OCI-LY7 (cell line): Measurements from ENCODE around the gene TMEM135. TPM values are rescaled to one million over a fixed set of nuclear protein-coding genes. Genes with fewer than 3 reads are reported as not detected.
"Not testable (repeated sequence)": the region's sequence is repeated elsewhere in the genome, so short reads cannot be mapped to it uniquely, and the experiment has no call there.

Source experiments
- BruUV-seq: library from RNA; stranded (reverse); fragments of 400-500 nt; replicated peaks from 2 replicates; lab custom pipeline; 2021; lab: Mats Ljungman, UMichigan
- CTCF ChIA-PET: fragments of 300-600 bp; sonication (Branson Sonifier 250); formaldehyde crosslinking; loops from one replicate; lab custom pipeline; 2022; ENCODE audit warnings: antibody characterized with exemption; ENCODE audit not compliant: unreplicated experiment; lab: Charles Lee
- POLR2A ChIA-PET: fragments of 300-600 bp; sonication (Branson Sonifier 250); formaldehyde crosslinking; loops from one replicate; lab custom pipeline; 2022; ENCODE audit warnings: antibody characterized with exemption; lab: Charles Lee
- DNase-seq: peaks from one replicate; pipeline ENCODE4 v3.0.0-alpha.2; 2015; ENCODE audit warnings: low spot score
- H2AFZ ChIP-seq: fragments of 200-600 bp; sonication (generic), shearing (Covaris generic); 2 replicates; pipeline ENCODE4 v1.6.1; 2014; ENCODE audit warnings: mild to moderate bottlenecking, antibody characterized with exemption, low read length, moderate library complexity
- H3K27ac ChIP-seq: fragments of 200-600 bp; sonication (generic); 2 replicates; pipeline ENCODE4 v1.5.1; 2014; ENCODE audit warnings: mixed run types, low read depth, mild to moderate bottlenecking, moderate library complexity, low read length, inconsistent platforms; ENCODE audit not compliant: poor library complexity, severe bottlenecking
- H3K36me3 ChIP-seq: fragments of 200-600 bp; sonication (generic); 2 replicates; pipeline ENCODE4 v1.6.1; 2014; ENCODE audit warnings: mild to moderate bottlenecking, antibody characterized with exemption, low read length, moderate library complexity, mixed read lengths; ENCODE audit not compliant: insufficient read depth
- H3K4me1 ChIP-seq: fragments of 200-600 bp; sonication (generic); 2 replicates; pipeline ENCODE4 v1.5.1; 2014; ENCODE audit warnings: mild to moderate bottlenecking, low read length; ENCODE audit not compliant: insufficient read depth, poor library complexity, severe bottlenecking
- H3K4me2 ChIP-seq: fragments of 200-600 bp; sonication (generic); 2 replicates; pipeline ENCODE4 v1.6.1; 2014; ENCODE audit warnings: mild to moderate bottlenecking, low read length
- H3K4me3 ChIP-seq: fragments of 200-600 bp; sonication (generic); 2 replicates; pipeline ENCODE4 v1.5.1; 2014; ENCODE audit warnings: mild to moderate bottlenecking, low read depth, low read length; ENCODE audit not compliant: poor library complexity, severe bottlenecking
- H3K79me2 ChIP-seq: fragments of 200-600 bp; sonication (generic); 2 replicates; pipeline ENCODE4 v1.6.1; 2016; ENCODE audit warnings: low read depth, mild to moderate bottlenecking, low read length, moderate library complexity, mixed read lengths; ENCODE audit not compliant: insufficient read depth
- H3K9me2 ChIP-seq: fragments of 200-600 bp; sonication (generic); 2 replicates; pipeline ENCODE4 v1.6.1; 2016; ENCODE audit warnings: mild to moderate bottlenecking, low read length, mixed read lengths; ENCODE audit not compliant: insufficient read depth
- H3K9me3 ChIP-seq: fragments of 200-600 bp; sonication (generic); 2 replicates; pipeline ENCODE4 v1.6.1; 2014; ENCODE audit warnings: mild to moderate bottlenecking, mixed run types, low read length, mixed read lengths
- H4K20me1 ChIP-seq: fragments of 200-600 bp; sonication (generic); 2 replicates; pipeline ENCODE4 v1.6.1; 2014; ENCODE audit warnings: mild to moderate bottlenecking, antibody characterized with exemption, low read length, moderate library complexity, mixed read lengths; ENCODE audit not compliant: insufficient read depth
- EZH2phosphoT487 ChIP-seq: fragments of 200-600 bp; sonication (generic); IDR thresholded peaks from 2 replicates; pipeline ENCODE4 v1.6.1; 2018; ENCODE audit warnings: low read depth, borderline replicate concordance, mild to moderate bottlenecking, mixed run types, antibody characterized with exemption, low read length, moderate library complexity, mixed read lengths
- intact Hi-C: fragments of 100-400 bp; cut with micrococcal nuclease; formaldehyde crosslinking; loops from one replicate; pipeline ENCODE4 v1.10.0; 2022; ENCODE audit not compliant: unreplicated experiment
- total RNA-seq, 2 experiments: library from RNA; depleted of rRNA in 1 of 2; stranded (reverse); fragments of >200 nt in 1 of 2; shearing (Covaris generic) in 1 of 2; gene quantifications; 2 replicates each; pipeline ENCODE4 v1.2.3, GENCODE V29; 2014 to 2022
- TF ChIP-seq, protein P1 (sequence below): fragments of 200-600 bp; sonication (generic); conservative IDR thresholded peaks from 2 replicates; pipeline ENCODE4 v1.5.1; 2014; ENCODE audit warnings: mild to moderate bottlenecking, antibody characterized with exemption, low read length, moderate library complexity, mixed read lengths

Gene TMEM135
- total RNA-seq, 2 experiments from 2014 or later = 14.5 to 56.4 TPM

DNA sequence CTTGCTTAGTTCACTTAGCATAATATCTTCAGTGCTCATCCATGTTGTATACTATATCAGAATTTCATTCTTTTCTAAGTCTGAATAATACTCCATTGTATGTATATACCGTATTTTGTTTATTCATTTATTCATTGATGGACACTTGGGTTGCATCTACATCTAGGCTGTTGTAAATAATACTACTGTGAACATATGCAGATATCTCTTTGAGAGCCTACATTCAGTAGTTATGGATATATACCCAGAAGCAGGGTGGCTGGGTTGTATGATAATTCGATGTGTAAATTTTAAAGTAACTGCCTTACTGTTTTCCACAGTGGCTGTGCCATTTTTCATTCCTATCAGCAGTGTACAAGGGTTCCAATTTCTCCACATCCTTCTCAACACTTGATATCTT is 116.5 kb downstream of the TMEM135 start:
- POLR2A ChIA-PET = no interaction called here
- H3K4me1 ChIP-seq = no peaks in the 10 kb centered on the region
- H3K79me2 ChIP-seq = no peaks in the 10 kb centered on the region
- H3K9me2 ChIP-seq = no peaks in the 10 kb centered on the region
- no peak for TF ChIP-seq EZH2phosphoT487
- TF ChIP-seq, protein P1, sequence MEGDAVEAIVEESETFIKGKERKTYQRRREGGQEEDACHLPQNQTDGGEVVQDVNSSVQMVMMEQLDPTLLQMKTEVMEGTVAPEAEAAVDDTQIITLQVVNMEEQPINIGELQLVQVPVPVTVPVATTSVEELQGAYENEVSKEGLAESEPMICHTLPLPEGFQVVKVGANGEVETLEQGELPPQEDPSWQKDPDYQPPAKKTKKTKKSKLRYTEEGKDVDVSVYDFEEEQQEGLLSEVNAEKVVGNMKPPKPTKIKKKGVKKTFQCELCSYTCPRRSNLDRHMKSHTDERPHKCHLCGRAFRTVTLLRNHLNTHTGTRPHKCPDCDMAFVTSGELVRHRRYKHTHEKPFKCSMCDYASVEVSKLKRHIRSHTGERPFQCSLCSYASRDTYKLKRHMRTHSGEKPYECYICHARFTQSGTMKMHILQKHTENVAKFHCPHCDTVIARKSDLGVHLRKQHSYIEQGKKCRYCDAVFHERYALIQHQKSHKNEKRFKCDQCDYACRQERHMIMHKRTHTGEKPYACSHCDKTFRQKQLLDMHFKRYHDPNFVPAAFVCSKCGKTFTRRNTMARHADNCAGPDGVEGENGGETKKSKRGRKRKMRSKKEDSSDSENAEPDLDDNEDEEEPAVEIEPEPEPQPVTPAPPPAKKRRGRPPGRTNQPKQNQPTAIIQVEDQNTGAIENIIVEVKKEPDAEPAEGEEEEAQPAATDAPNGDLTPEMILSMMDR = no peak
- no TSS peak for BruUV-seq
- CTCF ChIA-PET = no interaction called here
- no peak overlapping the region for H2AFZ ChIP-seq
- intact Hi-C loops = no loop called here
- H3K36me3 ChIP-seq = no peaks in the 10 kb centered on the region
- H4K20me1 ChIP-seq = no peaks in the 10 kb centered on the region
- H3K4me2 ChIP-seq = no peak overlapping the region
- no peaks in the 10 kb centered on the region for H3K9me3 ChIP-seq
- no peak overlapping the region for H3K27ac ChIP-seq
- no peak for DNase-seq
- no peak overlapping the region for H3K4me3 ChIP-seq

DNA sequence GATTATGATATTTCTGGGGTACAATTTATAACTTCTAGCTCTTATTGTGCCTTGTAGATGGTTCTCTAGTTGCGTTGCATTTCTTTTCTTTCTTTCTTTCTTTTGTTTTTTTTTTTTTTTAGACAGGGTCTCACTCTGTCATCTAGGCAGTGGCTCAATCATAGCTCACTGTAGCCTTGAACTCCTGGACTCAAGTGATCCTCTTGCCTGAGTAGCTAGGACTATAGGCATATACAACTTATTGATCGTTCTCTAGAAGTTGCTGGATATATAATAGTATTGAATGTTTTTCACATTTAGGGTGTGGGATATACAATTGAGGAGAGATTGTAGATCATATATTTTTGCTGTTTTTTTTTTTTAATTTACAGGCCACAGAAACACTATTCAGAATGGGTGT is 119.2 kb downstream of the TMEM135 start:
- H3K79me2 ChIP-seq = no peaks in the 10 kb centered on the region

DNA sequence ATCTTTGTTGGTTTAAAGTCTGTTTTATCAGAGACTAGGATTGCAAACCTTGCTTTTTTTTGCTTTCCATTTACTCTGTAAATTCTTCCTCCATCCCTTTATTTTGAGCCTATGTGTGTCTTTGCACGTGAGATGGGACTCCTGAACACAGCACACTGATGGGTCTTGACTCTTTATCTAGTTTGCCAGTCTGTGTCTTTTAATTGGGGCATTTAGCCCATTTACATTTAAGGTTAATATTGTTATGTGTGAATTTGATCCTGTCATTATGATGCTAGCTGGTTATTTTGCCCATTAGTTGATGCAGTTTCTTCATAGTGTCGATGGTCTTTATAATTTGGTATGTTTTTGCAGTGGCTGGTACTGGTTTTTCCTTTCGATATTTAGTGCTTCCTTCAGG is 131.3 kb downstream of the TMEM135 start:
- H3K27ac ChIP-seq, H3K9me3 ChIP-seq, H3K4me3 ChIP-seq, H3K4me1 ChIP-seq, DNase-seq, H3K9me2 ChIP-seq, H4K20me1 ChIP-seq, H3K4me2 ChIP-seq, H2AFZ ChIP-seq, POLR2A ChIA-PET, CTCF ChIA-PET, intact Hi-C loops, BruUV-seq, H3K36me3 ChIP-seq, H3K79me2 ChIP-seq: not testable (repeated sequence)

More for the DNA sequence above, 119.2 kb downstream of the TMEM135 start:
- H3K4me2 ChIP-seq = no peak overlapping the region
- H4K20me1 ChIP-seq = no peaks in the 10 kb centered on the region
- no peaks in the 10 kb centered on the region for H3K36me3 ChIP-seq
- ChIA-PET CTCF (no interaction called here), POLR2A (interaction anchor here (0.6 to 0.9 kb wide), 3 partner anchors 14 to 75 kb away, joined by 3 to 5 read pairs (median 4); no protein-coding TSS in a partner anchor)
- TF ChIP-seq EZH2phosphoT487 = no peak
- TF ChIP-seq, protein P1 = no peak
- no peaks in the 10 kb centered on the region for H3K9me2 ChIP-seq
- intact Hi-C loops = no loop called here
- no peaks in the 10 kb centered on the region for H3K9me3 ChIP-seq
- BruUV-seq = no TSS peak
- H3K4me1 ChIP-seq = no peaks in the 10 kb centered on the region
- H3K4me3 ChIP-seq = no peak overlapping the region
- DNase-seq = no peak
- H2AFZ ChIP-seq = no peak overlapping the region
- no peak overlapping the region for H3K27ac ChIP-seq
